Activated naive CD4-positive, alpha-beta T cell treated with anti-CD3 and anti-CD28 coated beads for 36 hours (primary cell): Measurements from ENCODE around the gene FANCI. TPM values are rescaled to one million over a fixed set of nuclear protein-coding genes. Genes with fewer than 3 reads are reported as not detected.

Experiments
- CTCF ChIA-PET: fragments of 350-600 bp; sonication (Branson Sonifier 250); formaldehyde crosslinking; loops from one replicate; lab custom pipeline; 2021; ENCODE audit warnings: antibody characterized with exemption; lab: Charles Lee
- DNase-seq: peaks from one replicate; pipeline ENCODE4 v3.0.0-alpha.2; 2020
- H3K27ac Mint-ChIP-seq: one replicate; pipeline ENCODE4 v1.8.0; 2021; ENCODE audit warnings: mild to moderate bottlenecking, mixed read lengths
- H3K27me3 Mint-ChIP-seq: one replicate; pipeline ENCODE4 v1.8.0; 2021; ENCODE audit warnings: low read depth, mixed read lengths
- H3K36me3 Mint-ChIP-seq: one replicate; pipeline ENCODE4 v1.8.0; 2021; ENCODE audit warnings: low read depth, mixed read lengths
- H3K4me1 Mint-ChIP-seq: one replicate; pipeline ENCODE4 v1.8.0; 2021; ENCODE audit warnings: low read depth, mixed read lengths
- H3K4me3 Mint-ChIP-seq: one replicate; pipeline ENCODE4 v1.8.0; 2021; ENCODE audit warnings: mild to moderate bottlenecking, moderate library complexity, mixed read lengths
- H3K9me3 Mint-ChIP-seq: one replicate; pipeline ENCODE4 v1.8.0; 2021; ENCODE audit warnings: mixed read lengths
- intact Hi-C: fragments of 100-400 bp; cut with micrococcal nuclease; formaldehyde crosslinking; loops from one replicate; pipeline ENCODE4 v1.15.1; 2023
- total RNA-seq, 2 experiments: library from RNA; stranded (reverse); gene quantifications; one replicate each; pipeline ENCODE4 v1.2.3, GENCODE V29; 2021

Gene FANCI
- total RNA-seq, 2 experiments from 2014 or later: 268 to 283 TPM

DNA sequence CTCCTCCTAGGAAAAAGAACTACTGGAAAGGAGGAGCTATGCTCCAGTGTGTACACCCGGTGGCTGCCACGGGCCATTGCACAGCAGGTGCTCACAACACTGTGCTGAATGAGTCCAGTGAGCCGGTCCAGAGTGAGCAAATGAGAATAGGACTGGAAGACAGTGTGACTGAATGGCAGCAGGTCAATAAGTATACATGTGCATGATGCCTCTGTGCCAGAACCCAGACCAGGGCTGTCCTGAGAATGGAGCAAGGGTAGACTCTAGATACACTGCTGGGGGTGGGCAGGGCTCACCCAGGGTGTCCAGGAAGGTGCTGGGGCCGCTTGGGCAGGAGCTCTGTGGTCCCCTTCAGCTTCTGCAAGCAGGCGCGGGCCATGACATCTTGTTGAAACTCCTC is 82.5 kb downstream of the FANCI start:
- no peaks in the 10 kb centered on the region for H3K9me3 Mint-ChIP-seq
- H3K27ac Mint-ChIP-seq: no peak overlapping the region
- intact Hi-C loops: no loop called here
- peaks cover 30% of the 10 kb centered on the region for H3K4me1 Mint-ChIP-seq
- peaks cover 64% of the 10 kb centered on the region for H3K36me3 Mint-ChIP-seq
- H3K4me3 Mint-ChIP-seq: no peak overlapping the region
- CTCF ChIA-PET: interaction anchor here (0.9 to 3.1 kb wide), 3 partner anchors 25 to 120 kb away, joined by 3 to 12 read pairs (median 3); no protein-coding TSS in a partner anchor
- H3K27me3 Mint-ChIP-seq: no peaks in the 10 kb centered on the region
- no peak for DNase-seq

- H3K27me3 Mint-ChIP-seq: no peaks in the 10 kb centered on the region
- peaks cover 63% of the 10 kb centered on the region for H3K36me3 Mint-ChIP-seq
- H3K27ac Mint-ChIP-seq: peak overlapping the region; percentile 46
- H3K9me3 Mint-ChIP-seq: no peaks in the 10 kb centered on the region
- peaks cover 38% of the 10 kb centered on the region for H3K4me1 Mint-ChIP-seq
- intact Hi-C loops: no loop called here
- CTCF ChIA-PET: interaction anchor here (0.9 to 3.1 kb wide), 2 partner anchors 32 to 121 kb away, joined by 3 to 12 read pairs; no protein-coding TSS in a partner anchor
- DNase-seq: no peak
- H3K4me3 Mint-ChIP-seq: no peak overlapping the region
These were observed 83.3 kb downstream of the FANCI start for GRCh38 chr15:89327113-89327512.

DNA sequence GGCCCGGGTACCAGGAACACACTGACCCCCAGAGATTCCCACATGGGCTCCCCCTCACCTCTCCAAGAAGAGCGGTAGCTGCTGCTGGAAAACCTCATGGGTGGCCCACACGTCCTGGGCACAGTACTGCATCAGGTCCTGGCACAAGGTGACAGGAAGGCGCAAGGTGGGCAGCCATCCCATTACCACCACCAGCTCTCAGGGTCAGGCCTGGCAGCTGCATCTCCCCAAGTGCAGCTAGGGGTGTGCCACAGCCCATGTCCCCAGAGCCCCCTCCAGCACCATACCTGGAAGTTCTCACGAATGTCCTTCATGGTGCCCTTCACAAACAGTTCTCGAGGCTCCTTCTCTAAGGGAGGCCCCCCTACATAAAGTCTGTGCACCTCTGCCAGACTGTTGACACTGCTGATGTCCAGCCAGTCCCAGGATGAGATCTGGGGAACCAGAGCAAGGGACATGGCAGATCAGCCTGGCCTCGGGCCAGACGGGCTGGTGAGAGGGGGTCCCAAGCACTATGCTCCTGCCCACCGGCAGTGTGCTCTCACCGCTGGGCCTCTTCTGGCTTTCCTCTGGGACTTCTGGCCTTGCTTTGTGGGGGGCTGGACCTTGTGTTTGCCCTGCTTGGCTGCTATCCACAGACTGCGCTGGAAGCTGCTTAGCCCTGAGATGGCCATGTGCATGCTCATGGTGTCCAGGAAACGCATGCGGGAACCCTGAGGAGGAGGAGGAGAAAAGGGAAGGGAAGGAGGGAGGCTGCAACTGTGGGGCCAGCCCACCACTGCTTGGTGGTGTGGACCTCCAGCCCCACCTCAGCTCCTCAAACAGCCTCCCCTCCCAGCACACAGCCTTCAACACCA is 84.8 kb downstream of the FANCI start:
- Mint-ChIP-seq H3K9me3 (no peaks in the 10 kb centered on the region), H3K4me3 (no peak overlapping the region), H3K27ac (peak overlapping the region; percentile 80), H3K4me1 (peaks cover 46% of the 10 kb centered on the region), H3K36me3 (peaks cover 62% of the 10 kb centered on the region), H3K27me3 (no peaks in the 10 kb centered on the region)
- CTCF ChIA-PET: interaction anchor here (0.9 to 3.1 kb wide), 2 partner anchors 84 to 122 kb away, joined by 4 to 12 read pairs; no protein-coding TSS in a partner anchor
- intact Hi-C loops: no loop called here
- no peak for DNase-seq

DNA sequence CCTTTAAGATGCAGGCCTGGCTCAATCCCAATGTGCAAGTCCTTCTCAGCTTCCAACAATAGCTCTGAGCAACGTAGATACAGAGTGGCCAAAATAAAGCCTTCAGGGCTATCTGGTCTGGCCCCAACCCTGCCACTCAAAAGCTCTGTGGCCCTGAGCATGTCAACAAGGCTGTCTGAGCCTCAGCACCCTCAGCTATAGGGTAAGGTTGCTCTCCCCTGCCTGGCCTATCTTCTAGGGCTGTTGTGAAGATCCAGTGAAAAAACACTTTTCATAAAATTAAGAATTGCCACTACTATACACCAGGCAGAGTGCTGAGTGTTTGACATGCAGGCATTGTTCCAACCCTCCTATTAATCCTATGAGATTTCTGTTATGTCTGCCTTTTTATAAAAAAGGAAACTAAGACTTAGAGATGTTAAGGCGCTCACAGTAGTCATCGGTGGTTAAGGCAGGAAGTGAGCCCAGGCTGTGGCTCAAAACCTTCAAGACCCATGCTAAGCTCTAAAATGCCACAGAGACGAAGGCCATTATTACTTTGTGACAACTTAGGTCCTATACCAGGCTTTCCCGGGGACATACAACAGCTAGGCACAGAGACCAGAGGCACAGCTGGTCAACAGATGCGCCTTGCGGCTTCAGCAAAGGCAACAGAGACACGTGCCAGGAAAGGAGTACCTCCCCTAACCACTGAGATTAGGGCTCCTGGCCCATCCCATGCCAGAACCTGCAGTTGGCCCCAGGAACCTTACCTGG is 85.7 kb downstream of the FANCI start:
- CTCF ChIA-PET: interaction anchor here (0.6 to 3.1 kb wide), 3 partner anchors 85 to 859 kb away, joined by 3 to 12 read pairs (median 4); no protein-coding TSS in a partner anchor
- Mint-ChIP-seq H3K27me3 (no peaks in the 10 kb centered on the region), H3K36me3 (peaks cover 60% of the 10 kb centered on the region), H3K9me3 (no peaks in the 10 kb centered on the region), H3K4me1 (peaks cover 47% of the 10 kb centered on the region), H3K4me3 (peak overlapping the region; percentile 8), H3K27ac (peak overlapping the region; percentile 80)
- intact Hi-C loops: loop anchor here (10.0 kb wide), 1 partner anchor 565 kb away; the partner anchor contains the start of gene AP3S2
- peak; percentile 61 for DNase-seq

DNA sequence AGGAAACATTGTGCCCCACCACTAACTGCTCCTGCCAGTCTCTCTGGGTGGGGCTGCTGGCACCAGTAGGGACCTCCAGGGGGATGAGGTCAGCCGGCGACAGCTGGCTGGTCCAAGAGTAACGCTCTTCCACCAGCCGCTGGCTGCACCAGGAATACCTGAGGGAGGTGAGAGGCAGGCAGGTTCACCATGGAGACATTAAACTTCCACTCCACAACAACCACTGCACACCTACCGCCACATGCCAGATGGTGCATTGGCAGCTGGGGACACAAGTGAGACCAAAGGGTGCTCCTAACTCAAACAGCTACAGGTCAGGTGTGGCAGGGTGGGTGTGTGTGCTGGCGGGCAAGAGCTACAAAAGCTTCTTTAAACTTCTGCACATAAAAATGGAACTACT is 86.3 kb downstream of the FANCI start:
- Mint-ChIP-seq H3K27me3 (peaks cover 3% of the 10 kb centered on the region), H3K27ac (peak overlapping the region; percentile 80), H3K9me3 (no peaks in the 10 kb centered on the region), H3K36me3 (peaks cover 59% of the 10 kb centered on the region), H3K4me3 (no peak overlapping the region), H3K4me1 (peaks cover 51% of the 10 kb centered on the region)
- CTCF ChIA-PET: interaction anchor here (1.3 kb wide), 1 partner anchor 123 kb away, joined by 4 read pairs; no protein-coding TSS in a partner anchor
- no peak for DNase-seq
- intact Hi-C loops: loop anchor here (10.0 kb wide), 1 partner anchor 565 kb away; the partner anchor contains the start of gene AP3S2

DNA sequence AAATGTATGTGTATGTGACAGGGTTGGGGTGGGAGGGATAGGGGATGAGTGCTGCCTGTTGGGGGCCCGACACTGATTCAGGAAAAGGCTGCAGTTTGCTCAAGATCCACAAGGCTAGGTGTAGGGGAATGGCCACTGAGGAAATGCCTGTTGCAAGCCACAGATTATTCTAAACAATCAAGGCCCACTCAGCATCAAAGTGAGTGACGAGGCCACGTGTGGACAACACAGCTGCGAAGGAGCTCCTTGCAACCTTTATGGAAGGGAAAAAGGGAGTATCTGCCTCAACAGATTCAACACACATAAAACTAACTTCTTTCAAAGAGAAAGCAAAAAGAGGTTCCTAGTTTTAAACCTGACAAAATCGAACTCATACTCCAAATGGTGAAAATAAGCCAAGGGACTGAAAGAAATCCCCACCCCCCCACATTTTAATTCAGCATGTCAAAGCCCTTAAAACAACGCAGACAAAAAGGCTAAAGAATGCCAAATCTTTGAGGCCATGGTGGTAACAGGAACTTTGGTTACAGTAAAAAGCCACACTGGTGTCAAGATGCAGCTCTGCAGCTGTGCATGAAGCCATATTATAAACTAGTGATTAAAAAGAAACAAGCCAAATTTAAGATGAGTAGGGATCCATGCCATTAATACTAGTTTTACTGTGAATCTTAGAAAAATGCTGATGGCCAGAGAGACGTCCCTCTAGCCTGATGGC is 87.3 kb downstream of the FANCI start:
- H3K4me1 Mint-ChIP-seq: peaks cover 59% of the 10 kb centered on the region
- H3K27ac Mint-ChIP-seq: peak overlapping the region; percentile 28
- no peak overlapping the region for H3K4me3 Mint-ChIP-seq
- peaks cover 3% of the 10 kb centered on the region for H3K27me3 Mint-ChIP-seq
- intact Hi-C loops: loop anchor here (10.0 kb wide), 1 partner anchor 564 kb away; the partner anchor contains the start of gene AP3S2
- no peaks in the 10 kb centered on the region for H3K9me3 Mint-ChIP-seq
- DNase-seq: no peak
- CTCF ChIA-PET: interaction anchor here (0.7 to 1.5 kb wide), 4 partner anchors 12 to 124 kb away, joined by 3 to 4 read pairs (median 3); no protein-coding TSS in a partner anchor
- peaks cover 56% of the 10 kb centered on the region for H3K36me3 Mint-ChIP-seq

DNA sequence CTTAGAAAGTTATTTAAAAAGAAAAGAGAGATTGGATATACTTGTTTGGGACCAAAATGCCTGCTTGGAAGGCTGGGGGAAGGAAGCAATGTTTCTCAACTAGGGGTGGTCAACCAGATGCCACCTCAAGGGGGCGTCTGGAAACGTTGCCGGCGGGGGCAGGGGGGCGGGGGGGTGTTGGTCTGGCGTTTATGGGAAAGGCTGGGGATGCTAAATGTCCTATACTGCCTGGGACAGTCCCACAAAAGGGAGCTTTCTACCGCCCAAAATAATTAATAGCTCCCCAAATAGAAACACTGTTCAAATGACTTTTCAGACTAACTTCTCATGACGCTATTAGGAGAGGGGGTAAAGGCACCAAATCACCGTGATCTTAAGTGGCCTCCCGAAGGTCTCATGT is 88.7 kb downstream of the FANCI start:
- Mint-ChIP-seq H3K4me3 (peak overlapping the region; percentile 61), H3K9me3 (no peaks in the 10 kb centered on the region), H3K27ac (peak overlapping the region; percentile 48), H3K4me1 (peaks cover 59% of the 10 kb centered on the region), H3K27me3 (peaks cover 3% of the 10 kb centered on the region), H3K36me3 (peaks cover 46% of the 10 kb centered on the region)
- DNase-seq: no peak
- intact Hi-C loops: loop anchor here (10.0 kb wide), 1 partner anchor 562 kb away; the partner anchor contains the start of gene AP3S2
- CTCF ChIA-PET: interaction anchor here (0.5 to 1.4 kb wide), 5 partner anchors 10 to 126 kb away, joined by 3 to 5 read pairs (median 3); no protein-coding TSS in a partner anchor

DNA sequence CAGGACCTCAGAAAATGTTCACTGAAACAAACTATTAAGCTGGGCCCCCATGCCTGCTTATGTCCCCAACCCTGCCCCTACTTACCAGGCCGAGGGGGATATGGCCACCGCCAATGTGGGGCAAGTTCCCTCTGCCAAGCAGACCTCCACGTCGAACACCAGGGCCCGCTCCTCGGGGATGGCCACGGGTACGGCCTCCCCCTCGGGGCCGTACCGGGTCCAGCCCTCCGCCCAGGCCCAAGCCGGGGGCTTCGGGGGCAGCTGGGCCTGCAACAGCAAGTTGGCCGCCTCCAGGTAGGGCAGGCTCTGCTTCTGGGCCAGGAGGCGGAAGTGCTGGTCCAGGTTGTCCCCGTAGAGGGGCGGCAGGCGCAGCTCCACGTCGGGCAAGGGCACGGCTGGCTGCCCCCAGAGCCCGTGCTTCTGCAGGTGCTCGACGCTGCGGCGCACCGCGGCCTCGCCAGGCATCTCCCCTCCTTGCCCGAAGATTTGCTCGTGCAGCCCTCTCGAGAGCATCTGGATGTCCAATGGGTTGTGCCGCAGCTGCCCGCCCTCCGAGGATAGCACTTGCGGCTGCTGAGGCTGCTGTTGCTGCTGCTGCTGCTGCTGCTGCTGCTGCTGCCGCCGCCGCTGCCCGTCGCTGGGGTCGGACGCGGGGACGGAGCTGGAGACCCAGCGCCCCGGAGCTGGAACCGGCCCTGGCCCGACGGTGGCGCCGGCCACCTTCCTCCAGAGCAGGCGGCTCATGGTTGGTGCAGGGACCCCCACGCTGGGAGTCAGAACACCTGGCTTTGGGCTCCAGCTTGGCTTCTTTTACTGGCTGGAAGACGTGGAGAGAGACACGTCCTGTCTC is 89.5 kb downstream of the FANCI start:
- no peaks in the 10 kb centered on the region for H3K9me3 Mint-ChIP-seq
- intact Hi-C loops: loop anchor here (10.0 kb wide), 1 partner anchor 562 kb away; the partner anchor contains the start of gene AP3S2
- CTCF ChIA-PET: interaction anchor here (0.5 to 1.8 kb wide), 6 partner anchors 8 to 127 kb away, joined by 3 to 5 read pairs (median 4); no protein-coding TSS in a partner anchor

DNA sequence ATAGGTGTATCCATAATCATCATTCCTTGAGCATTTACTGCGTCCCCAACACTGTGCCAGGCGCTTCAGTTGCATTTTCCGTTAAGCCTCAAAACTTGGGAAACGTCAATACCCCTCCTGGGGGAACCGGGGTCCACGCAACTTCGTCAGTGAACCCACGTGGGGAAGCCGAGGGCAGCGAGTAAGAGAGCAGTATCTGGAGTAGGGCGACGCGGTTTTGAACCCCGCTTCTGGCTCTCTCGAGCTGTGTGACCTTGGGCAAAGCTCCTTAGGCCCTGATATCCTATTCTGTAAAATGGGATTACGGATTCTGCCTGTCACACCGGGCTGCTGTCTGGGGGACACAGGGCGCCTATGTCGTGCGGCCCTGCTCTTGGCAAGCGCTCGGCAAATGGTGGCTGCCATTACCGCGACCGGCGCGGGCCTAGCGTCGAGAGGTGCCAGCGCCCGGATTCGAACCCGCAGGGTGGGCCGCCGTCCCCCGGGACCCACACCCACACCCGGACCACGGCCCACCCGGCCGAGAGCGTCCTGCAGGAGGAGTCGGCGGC is 90.3 kb downstream of the FANCI start:
- peak overlapping the region; percentile 79 for H3K4me3 Mint-ChIP-seq
- H3K4me1 Mint-ChIP-seq: peaks cover 59% of the 10 kb centered on the region
- intact Hi-C loops: loop anchor here (1.0 to 10.0 kb wide), 3 partner anchors 90 to 561 kb away; partner anchors contain the start of genes AP3S2 and HAPLN3
- H3K9me3 Mint-ChIP-seq: no peaks in the 10 kb centered on the region
- CTCF ChIA-PET: interaction anchor here (0.9 to 1.8 kb wide), 3 partner anchors 9 to 156 kb away, joined by 3 to 4 read pairs (median 3); no protein-coding TSS in a partner anchor
- no peak for DNase-seq
- peak overlapping the region; percentile 73 for H3K27ac Mint-ChIP-seq
- peaks cover 42% of the 10 kb centered on the region for H3K36me3 Mint-ChIP-seq
- H3K27me3 Mint-ChIP-seq: peaks cover 3% of the 10 kb centered on the region

More for the DNA sequence above, 89.5 kb downstream of the FANCI start:
- peaks cover 61% of the 10 kb centered on the region for H3K4me1 Mint-ChIP-seq
- no peak for DNase-seq
- peak overlapping the region; percentile 73 for H3K27ac Mint-ChIP-seq
- peak overlapping the region; percentile 79 for H3K4me3 Mint-ChIP-seq
- peaks cover 44% of the 10 kb centered on the region for H3K36me3 Mint-ChIP-seq
- peaks cover 3% of the 10 kb centered on the region for H3K27me3 Mint-ChIP-seq
